Measurements from ENCODE around the gene FIGNL2. TPM values are rescaled to one million over a fixed set of nuclear protein-coding genes. Genes with fewer than 3 reads are reported as not detected.

The FIGNL2 gene
- total and polyA plus RNA-seq, 5 donors = 0.18 to 0.39 (median 0.26) TPM

GRCh38 chr12:51844854-51845253, 3.7 kb downstream of the FIGNL2 start:
- WGBS = 90% methylated on average over 4 of the region's 4 CpGs
- Histone ChIP-seq H3K4me1 (ENCODE audit: control insufficient read depth, insufficient read depth, low read length) (peaks cover 2% of the 10 kb centered on the region), H3K9me3 (ENCODE audit: control insufficient read depth, low read length) (no peaks in the 10 kb centered on the region), H3K27ac (ENCODE audit: low read length) (no peak overlapping the region), H3K27me3 (ENCODE audit: control insufficient read depth, insufficient read depth) (no peaks in the 10 kb centered on the region), H3K4me3 (ENCODE audit: low read length) (no peak overlapping the region)
- intact Hi-C loops (cut with DNase I) = no loop called here
- no peak for DNase-seq
- ATAC-seq = no peak

- H3K4me3 ChIP-seq (ENCODE audit: low read length) = no peak overlapping the region
- WGBS = 53% methylated on average over 6 of the region's 6 CpGs
- peaks cover 5% of the 10 kb centered on the region for H3K4me1 ChIP-seq (ENCODE audit: control insufficient read depth, insufficient read depth, low read length)
- no peaks in the 10 kb centered on the region for H3K9me3 ChIP-seq (ENCODE audit: control insufficient read depth, low read length)
- no peak overlapping the region for H3K27ac ChIP-seq (ENCODE audit: low read length)
- no peaks in the 10 kb centered on the region for H3K27me3 ChIP-seq (ENCODE audit: control insufficient read depth, insufficient read depth)
- intact Hi-C loops (cut with DNase I) = no loop called here
- DNase-seq = no peak
- no peak for ATAC-seq
These were observed 6.8 kb downstream of the FIGNL2 start for GRCh38 chr12:51841727-51842126.

- Histone ChIP-seq H3K4me3 (ENCODE audit: low read length) (no peak overlapping the region), H3K4me1 (ENCODE audit: control insufficient read depth, insufficient read depth, low read length) (peaks cover 3% of the 10 kb centered on the region), H3K27ac (ENCODE audit: low read length) (no peak overlapping the region), H3K27me3 (ENCODE audit: control insufficient read depth, insufficient read depth) (no peaks in the 10 kb centered on the region), H3K9me3 (ENCODE audit: control insufficient read depth, low read length) (no peaks in the 10 kb centered on the region)
- DNase-seq (no peak), ATAC-seq (no peak)
- intact Hi-C loops (cut with DNase I) = no loop called here
- WGBS = 89% methylated on average over 6 of the region's 6 CpGs
These were observed 7.6 kb downstream of the FIGNL2 start for GRCh38 chr12:51840966-51841365.

- 76% methylated on average over 5 of the region's 5 CpGs for WGBS
- ATAC-seq = no peak
These were observed 9.1 kb downstream of the FIGNL2 start for GRCh38 chr12:51839310-51839947.

GRCh38 chr12:51838762-51839161, 9.8 kb downstream of the FIGNL2 start:
- DNase-seq = no peak
- Histone ChIP-seq H3K4me3 (ENCODE audit: low read length) (no peak overlapping the region), H3K27me3 (ENCODE audit: control insufficient read depth, insufficient read depth) (no peaks in the 10 kb centered on the region), H3K9me3 (ENCODE audit: control insufficient read depth, low read length) (no peaks in the 10 kb centered on the region), H3K4me1 (ENCODE audit: control insufficient read depth, insufficient read depth, low read length) (peaks cover 3% of the 10 kb centered on the region), H3K27ac (ENCODE audit: low read length) (no peak overlapping the region)
- 47% methylated on average over 4 of the region's 4 CpGs for whole genome bisulfite sequencing
- intact Hi-C loops (cut with DNase I) = no loop called here
- no peak for ATAC-seq

More at GRCh38 chr12:51839310-51839947, 9.1 kb downstream of the FIGNL2 start:
- Histone ChIP-seq H3K27me3 (ENCODE audit: control insufficient read depth, insufficient read depth) (no peaks in the 10 kb centered on the region), H3K9me3 (ENCODE audit: control insufficient read depth, low read length) (no peaks in the 10 kb centered on the region), H3K27ac (ENCODE audit: low read length) (no peak overlapping the region), H3K4me3 (ENCODE audit: low read length) (no peak overlapping the region), H3K4me1 (ENCODE audit: control insufficient read depth, insufficient read depth, low read length) (peaks cover 3% of the 10 kb centered on the region)
- DNase-seq = no peak
- intact Hi-C loops (cut with DNase I) = no loop called here

GRCh38 chr12:51838036-51838435, 10.5 kb downstream of the FIGNL2 start:
- Histone ChIP-seq H3K27ac (ENCODE audit: low read length) (no peak overlapping the region), H3K27me3 (ENCODE audit: control insufficient read depth, insufficient read depth) (no peaks in the 10 kb centered on the region), H3K9me3 (ENCODE audit: control insufficient read depth, low read length) (no peaks in the 10 kb centered on the region), H3K4me1 (ENCODE audit: control insufficient read depth, insufficient read depth, low read length) (peaks cover 3% of the 10 kb centered on the region), H3K4me3 (ENCODE audit: low read length) (no peak overlapping the region)
- WGBS = 80% methylated on average over 4 of the region's 4 CpGs
- no peak for ATAC-seq
- intact Hi-C loops (cut with DNase I) = no loop called here
- DNase-seq = no peak

- Histone ChIP-seq H3K27me3 (ENCODE audit: control insufficient read depth, insufficient read depth) (no peaks in the 10 kb centered on the region), H3K4me1 (ENCODE audit: control insufficient read depth, insufficient read depth, low read length) (peaks cover 3% of the 10 kb centered on the region), H3K9me3 (ENCODE audit: control insufficient read depth, low read length) (no peaks in the 10 kb centered on the region), H3K27ac (ENCODE audit: low read length) (no peak overlapping the region), H3K4me3 (ENCODE audit: low read length) (no peak overlapping the region)
- 73% methylated on average over 7 of the region's 7 CpGs for WGBS
- intact Hi-C loops (cut with DNase I) = no loop called here
- no peak for ATAC-seq
- DNase-seq = no peak
These were observed 11.2 kb downstream of the FIGNL2 start for GRCh38 chr12:51837286-51837685.

GRCh38 chr12:51836827-51837173, 11.7 kb downstream of the FIGNL2 start:
- no peak overlapping the region for H3K4me3 ChIP-seq (ENCODE audit: low read length)
- WGBS = 73% methylated on average over 6 of the region's 6 CpGs
- no peak overlapping the region for H3K27ac ChIP-seq (ENCODE audit: low read length)
- no peaks in the 10 kb centered on the region for H3K27me3 ChIP-seq (ENCODE audit: control insufficient read depth, insufficient read depth)
- DNase-seq = no peak
- peaks cover 3% of the 10 kb centered on the region for H3K4me1 ChIP-seq (ENCODE audit: control insufficient read depth, insufficient read depth, low read length)
- ATAC-seq = no peak
- intact Hi-C loops (cut with DNase I) = no loop called here
- no peaks in the 10 kb centered on the region for H3K9me3 ChIP-seq (ENCODE audit: control insufficient read depth, low read length)

- H3K4me3 ChIP-seq (ENCODE audit: low read length) = no peak overlapping the region
- peaks cover 3% of the 10 kb centered on the region for H3K4me1 ChIP-seq (ENCODE audit: control insufficient read depth, insufficient read depth, low read length)
- no peaks in the 10 kb centered on the region for H3K9me3 ChIP-seq (ENCODE audit: control insufficient read depth, low read length)
- ATAC-seq (no peak), DNase-seq (no peak)
- WGBS = 70% methylated on average over 13 of the region's 13 CpGs
- intact Hi-C loops (cut with DNase I) = no loop called here
- H3K27me3 ChIP-seq (ENCODE audit: control insufficient read depth, insufficient read depth) = no peaks in the 10 kb centered on the region
- no peak overlapping the region for H3K27ac ChIP-seq (ENCODE audit: low read length)
These were observed 12.3 kb downstream of the FIGNL2 start for GRCh38 chr12:51836041-51836826.

GRCh38 chr12:51834411-51834810, 14.1 kb downstream of the FIGNL2 start:
- Histone ChIP-seq H3K4me1 (ENCODE audit: control insufficient read depth, insufficient read depth, low read length) (peaks cover 3% of the 10 kb centered on the region), H3K27me3 (ENCODE audit: control insufficient read depth, insufficient read depth) (no peaks in the 10 kb centered on the region), H3K27ac (ENCODE audit: low read length) (no peak overlapping the region), H3K9me3 (ENCODE audit: control insufficient read depth, low read length) (no peaks in the 10 kb centered on the region), H3K4me3 (ENCODE audit: low read length) (no peak overlapping the region)
- ATAC-seq (no peak), DNase-seq (no peak)
- 52% methylated on average over 11 of the region's 11 CpGs for WGBS
- intact Hi-C loops (cut with DNase I) = no loop called here

GRCh38 chr12:51833448-51834227, 14.9 kb downstream of the FIGNL2 start:
- Histone ChIP-seq H3K4me1 (ENCODE audit: control insufficient read depth, insufficient read depth, low read length) (peaks cover 3% of the 10 kb centered on the region), H3K9me3 (ENCODE audit: control insufficient read depth, low read length) (no peaks in the 10 kb centered on the region), H3K27ac (ENCODE audit: low read length) (no peak overlapping the region), H3K27me3 (ENCODE audit: control insufficient read depth, insufficient read depth) (no peaks in the 10 kb centered on the region), H3K4me3 (ENCODE audit: low read length) (no peak overlapping the region)
- ATAC-seq (no peak), DNase-seq (no peak)
- intact Hi-C loops (cut with DNase I) = no loop called here
- WGBS = 85% methylated on average over 12 of the region's 12 CpGs
